Measurements from ENCODE around the gene GNG12.

GRCh38 chr1:67846538-67846937, 13.3 kb upstream of the GNG12 start:
- no peak for TF ChIP-seq CTCF (IDR thresholded peaks at IDR 0.05; ENCODE audit: extremely low read depth in 1 of 2, insufficient read depth in 1 of 2, low read depth in 1 of 2, low read length in 2 of 2)
- TF ChIP-seq EZH2 (IDR thresholded peaks at IDR 0.05; ENCODE audit: borderline replicate concordance, low read depth, low read length, severe bottlenecking), result no peak
- TF ChIP-seq POLR2A (IDR thresholded peaks at IDR 0.05; ENCODE audit: low read depth, low read length), result no peak
- no peak for TF ChIP-seq POLR2AphosphoS5 (IDR thresholded peaks at IDR 0.05; ENCODE audit: insufficient read depth, low read depth, low read length)
- TF ChIP-seq MAX (IDR thresholded peaks at IDR 0.05; ENCODE audit: insufficient read depth, insufficient read length), result no peak
- no peak for TF ChIP-seq JUN (IDR thresholded peaks at IDR 0.05; ENCODE audit: borderline replicate concordance, insufficient read depth, insufficient read length, low read depth)
